ENCODE results near the gene RFLNA.

- TF ChIP-seq GATA2 (IDR thresholded peaks at IDR 0.05; ENCODE audit: low read depth, low read length) (no peak), GATA3 (IDR thresholded peaks at IDR 0.05; ENCODE audit: low read depth, low read length) (no peak)
Measured at GRCh38 chr12:124337622-124338021, 42.7 kb downstream of the RFLNA start.

Measured in SH-SY5Y (cell line).